Measurements from ENCODE around the gene NFATC1.

- TF ChIP-seq CTCF (IDR thresholded peaks at IDR 0.05; ENCODE audit: poor library complexity, severe bottlenecking) (no peak), EZH2 (IDR thresholded peaks at IDR 0.05; ENCODE audit: borderline replicate concordance, insufficient read depth, low read length, poor library complexity, severe bottlenecking) (no peak)
These were observed 81.3 kb downstream of the NFATC1 start for GRCh38 chr18:79476918-79477571.
